WI38 (cell line): ENCODE results near the gene WIPF3.

Experiments
- H3K4me3 ChIP-seq: 2 replicates; pipeline ENCODE4 v1.5.1; 2011; ENCODE audit warnings: low read depth, mild to moderate bottlenecking, control low read depth, low read length
- TF ChIP-seq, protein P1 (sequence below): IDR thresholded peaks from 2 replicates; pipeline ENCODE4 v1.5.1; 2012; ENCODE audit warnings: low read depth, mild to moderate bottlenecking, control low read depth, low read length

WIPF3 gene, protein sequence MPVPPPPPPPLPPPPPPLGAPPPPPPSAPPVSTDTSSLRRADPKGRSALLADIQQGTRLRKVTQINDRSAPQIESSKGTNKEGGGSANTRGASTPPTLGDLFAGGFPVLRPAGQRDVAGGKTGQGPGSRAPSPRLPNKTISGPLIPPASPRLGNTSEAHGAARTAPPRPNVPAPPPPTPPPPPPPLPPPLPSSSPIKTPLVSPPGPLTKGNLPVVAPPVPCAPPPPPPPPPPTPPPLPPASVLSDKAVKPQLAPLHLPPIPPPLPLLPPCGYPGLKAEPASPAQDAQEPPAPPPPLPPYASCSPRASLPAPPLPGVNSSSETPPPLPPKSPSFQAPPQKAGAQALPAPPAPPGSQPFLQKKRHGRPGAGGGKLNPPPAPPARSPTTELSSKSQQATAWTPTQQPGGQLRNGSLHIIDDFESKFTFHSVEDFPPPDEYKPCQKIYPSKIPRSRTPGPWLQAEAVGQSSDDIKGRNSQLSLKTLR

DNA sequence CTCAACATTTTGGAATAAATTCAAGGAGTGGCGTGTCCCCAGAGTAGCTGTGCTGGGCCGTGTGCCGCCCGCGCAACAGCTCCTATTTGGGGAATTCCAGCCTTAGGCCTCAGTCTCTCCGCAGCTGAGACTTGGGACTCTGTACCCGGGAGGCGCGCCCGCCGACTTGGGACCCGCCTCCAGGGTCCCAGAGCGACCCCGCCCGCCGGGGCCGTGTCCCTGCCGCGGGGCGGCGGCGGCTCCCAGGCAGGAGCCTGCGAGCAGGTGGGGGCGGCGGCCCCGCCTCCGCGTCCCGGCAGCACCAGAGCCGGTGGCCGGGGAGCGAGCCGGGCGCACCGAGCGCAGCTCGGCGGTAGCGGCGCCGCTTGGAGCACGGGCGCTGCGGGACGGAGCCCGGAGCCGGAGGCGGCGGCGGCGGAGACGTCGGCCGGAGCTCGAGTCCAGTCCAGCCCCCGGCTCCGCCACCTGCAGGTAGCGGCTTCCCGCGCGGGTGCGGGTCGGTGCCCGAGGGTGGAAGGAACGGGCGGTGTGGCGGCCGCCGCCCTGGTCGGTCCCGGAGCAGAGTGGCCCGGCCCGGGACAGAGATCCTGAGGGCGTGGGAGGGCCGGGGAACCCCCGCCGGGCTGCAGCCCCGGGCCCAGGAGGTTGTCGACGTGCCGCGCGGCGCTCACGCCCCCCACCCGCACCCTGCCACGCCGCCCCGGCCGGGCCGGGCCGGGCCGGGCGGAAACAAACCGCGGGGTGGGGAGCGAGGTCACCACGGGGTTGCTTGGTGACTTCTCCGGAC, at the start of gene WIPF3:
WIPF3 (plus strand) TSS at position 301 of the 787 bp plus-strand sequence. CDS start 28,217 bp downstream, outside the sequence.
- H3K4me3 ChIP-seq, result no peak within 1 kb of the TSS
- TF ChIP-seq, protein P1, sequence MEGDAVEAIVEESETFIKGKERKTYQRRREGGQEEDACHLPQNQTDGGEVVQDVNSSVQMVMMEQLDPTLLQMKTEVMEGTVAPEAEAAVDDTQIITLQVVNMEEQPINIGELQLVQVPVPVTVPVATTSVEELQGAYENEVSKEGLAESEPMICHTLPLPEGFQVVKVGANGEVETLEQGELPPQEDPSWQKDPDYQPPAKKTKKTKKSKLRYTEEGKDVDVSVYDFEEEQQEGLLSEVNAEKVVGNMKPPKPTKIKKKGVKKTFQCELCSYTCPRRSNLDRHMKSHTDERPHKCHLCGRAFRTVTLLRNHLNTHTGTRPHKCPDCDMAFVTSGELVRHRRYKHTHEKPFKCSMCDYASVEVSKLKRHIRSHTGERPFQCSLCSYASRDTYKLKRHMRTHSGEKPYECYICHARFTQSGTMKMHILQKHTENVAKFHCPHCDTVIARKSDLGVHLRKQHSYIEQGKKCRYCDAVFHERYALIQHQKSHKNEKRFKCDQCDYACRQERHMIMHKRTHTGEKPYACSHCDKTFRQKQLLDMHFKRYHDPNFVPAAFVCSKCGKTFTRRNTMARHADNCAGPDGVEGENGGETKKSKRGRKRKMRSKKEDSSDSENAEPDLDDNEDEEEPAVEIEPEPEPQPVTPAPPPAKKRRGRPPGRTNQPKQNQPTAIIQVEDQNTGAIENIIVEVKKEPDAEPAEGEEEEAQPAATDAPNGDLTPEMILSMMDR, result no peak

DNA sequence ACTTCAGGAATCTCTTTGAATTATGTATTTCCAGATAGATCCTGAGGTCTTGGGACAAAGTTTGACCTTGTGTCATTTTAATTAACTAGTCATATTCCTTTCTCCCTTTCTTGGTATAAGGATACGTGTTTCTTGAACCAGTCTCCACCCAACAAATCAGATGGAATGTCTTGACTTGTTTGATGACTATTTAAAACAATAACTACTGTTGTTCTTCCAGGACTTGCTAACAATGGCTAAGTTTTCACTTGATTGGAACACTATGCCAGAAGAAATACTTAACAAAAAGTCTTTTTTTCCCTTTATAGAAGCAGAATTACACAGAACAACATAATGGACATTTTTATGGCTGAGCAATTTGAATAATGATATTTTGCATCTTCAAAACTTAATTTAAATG, 43.0 kb upstream of the WIPF3 start:
- TF ChIP-seq, protein P1, result no peak
- no peak overlapping the region for H3K4me3 ChIP-seq

DNA sequence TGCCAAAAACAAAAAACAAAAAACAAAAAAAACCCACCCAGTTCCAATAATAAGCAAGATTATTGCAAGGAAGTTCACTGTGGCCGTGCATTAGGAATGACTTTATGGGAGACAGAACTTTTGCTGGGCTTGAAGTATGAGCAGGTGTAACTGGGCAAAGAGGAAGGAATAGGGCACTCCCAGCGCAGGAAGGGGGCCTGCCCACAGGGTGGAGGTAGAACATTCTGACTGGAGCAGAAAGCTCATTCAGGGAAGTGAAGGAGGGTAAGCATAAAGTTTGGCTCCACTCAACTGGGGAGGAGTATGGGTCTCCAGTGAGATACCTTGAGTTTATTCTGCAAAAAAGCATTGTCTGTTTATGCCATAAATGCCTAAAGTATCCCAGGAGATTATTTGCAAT, 42.1 kb upstream of the WIPF3 start:
- TF ChIP-seq, protein P1, result no peak
- H3K4me3 ChIP-seq, result no peak overlapping the region

DNA sequence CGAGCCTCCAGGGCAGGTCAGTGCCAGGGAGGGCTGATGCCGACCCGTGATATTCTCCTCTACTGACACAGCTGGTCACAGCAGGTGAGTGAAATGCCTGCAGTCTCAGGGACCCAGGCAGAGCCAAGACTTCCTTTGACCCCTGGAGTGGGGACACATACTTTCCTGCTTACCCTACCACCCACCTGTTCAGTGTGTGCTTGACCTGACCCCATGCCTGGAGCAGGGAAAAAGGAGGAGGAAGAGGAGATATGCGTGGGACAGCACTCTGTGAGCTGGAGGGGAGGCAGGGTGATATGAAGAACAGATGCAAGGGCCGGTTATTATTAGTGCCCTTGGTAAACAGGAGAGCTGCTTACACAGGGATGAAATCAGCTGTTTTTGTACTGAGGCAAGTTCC, 40.8 kb upstream of the WIPF3 start:
- H3K4me3 ChIP-seq, result no peak overlapping the region
- TF ChIP-seq, protein P1, result no peak

DNA sequence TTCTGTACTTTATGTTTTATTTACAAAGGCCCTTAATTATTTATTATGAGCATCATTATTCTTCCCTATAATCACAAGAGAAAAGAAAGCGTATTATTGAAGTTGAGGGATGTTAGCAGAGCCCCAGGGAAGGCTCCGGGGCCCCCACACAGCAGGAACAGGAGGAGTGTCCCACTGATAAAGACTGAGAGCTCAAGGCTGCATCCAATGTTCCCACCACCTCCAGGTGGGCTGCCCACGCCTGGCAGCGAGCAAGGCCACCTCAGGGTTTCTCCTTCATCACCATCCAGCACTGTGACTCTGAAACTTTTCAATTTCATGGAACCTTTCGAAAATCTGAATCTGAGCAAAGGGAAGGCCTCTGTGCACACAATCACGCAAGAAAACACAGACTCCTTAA, 35.9 kb upstream of the WIPF3 start:
- no peak overlapping the region for H3K4me3 ChIP-seq
- TF ChIP-seq, protein P1, result no peak

DNA sequence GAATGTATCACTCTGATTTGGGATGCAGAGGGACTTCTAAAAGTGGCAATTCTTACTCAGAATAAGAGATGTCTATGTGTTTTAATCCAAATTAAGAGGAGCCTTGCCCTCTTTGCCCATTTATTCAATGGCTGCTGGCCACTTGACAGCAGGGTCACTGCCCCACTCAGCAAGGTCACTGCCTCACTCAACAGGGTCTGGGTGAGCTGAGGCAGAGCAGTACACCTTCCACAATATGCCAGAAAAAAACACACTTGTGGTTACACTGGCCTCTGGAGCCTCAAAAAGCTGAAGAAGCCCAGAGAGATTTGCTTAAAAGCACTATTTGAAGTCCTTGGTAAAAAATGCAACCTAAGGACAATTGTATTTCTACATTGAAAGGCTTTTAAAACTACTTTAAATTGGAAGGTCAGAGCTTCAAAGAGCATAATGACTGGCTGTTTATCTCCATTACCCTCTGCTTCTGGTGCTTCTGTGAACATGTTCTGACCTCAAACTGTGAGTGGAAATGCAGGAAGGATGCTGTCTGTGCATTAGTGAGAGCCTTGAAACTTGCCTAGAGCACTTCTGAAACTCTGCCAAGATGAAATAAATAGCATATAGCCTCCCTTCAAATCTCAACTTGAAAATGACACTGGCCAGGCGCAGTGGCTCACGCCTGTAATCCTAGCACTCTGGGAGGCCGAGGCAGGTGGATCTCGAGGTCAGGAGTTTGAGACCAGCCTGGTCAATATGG, 35.1 kb upstream of the WIPF3 start:
- TF ChIP-seq, protein P1, result no peak
- no peak overlapping the region for H3K4me3 ChIP-seq
